EL (cell line): ENCODE data around the gene SNX2.
A peak's percentile ranks its signal among the peaks of the same experiment; 100 is the strongest.
"Not testable (repeated sequence)": the region's sequence is repeated elsewhere in the genome, so short reads cannot be mapped to it uniquely, and the experiment has no call there.

Source experiments
- DNase-seq: peaks from one replicate; pipeline ENCODE4 v3.0.0-alpha.2; 2016

Gene SNX2, protein sequence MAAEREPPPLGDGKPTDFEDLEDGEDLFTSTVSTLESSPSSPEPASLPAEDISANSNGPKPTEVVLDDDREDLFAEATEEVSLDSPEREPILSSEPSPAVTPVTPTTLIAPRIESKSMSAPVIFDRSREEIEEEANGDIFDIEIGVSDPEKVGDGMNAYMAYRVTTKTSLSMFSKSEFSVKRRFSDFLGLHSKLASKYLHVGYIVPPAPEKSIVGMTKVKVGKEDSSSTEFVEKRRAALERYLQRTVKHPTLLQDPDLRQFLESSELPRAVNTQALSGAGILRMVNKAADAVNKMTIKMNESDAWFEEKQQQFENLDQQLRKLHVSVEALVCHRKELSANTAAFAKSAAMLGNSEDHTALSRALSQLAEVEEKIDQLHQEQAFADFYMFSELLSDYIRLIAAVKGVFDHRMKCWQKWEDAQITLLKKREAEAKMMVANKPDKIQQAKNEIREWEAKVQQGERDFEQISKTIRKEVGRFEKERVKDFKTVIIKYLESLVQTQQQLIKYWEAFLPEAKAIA

DNA sequence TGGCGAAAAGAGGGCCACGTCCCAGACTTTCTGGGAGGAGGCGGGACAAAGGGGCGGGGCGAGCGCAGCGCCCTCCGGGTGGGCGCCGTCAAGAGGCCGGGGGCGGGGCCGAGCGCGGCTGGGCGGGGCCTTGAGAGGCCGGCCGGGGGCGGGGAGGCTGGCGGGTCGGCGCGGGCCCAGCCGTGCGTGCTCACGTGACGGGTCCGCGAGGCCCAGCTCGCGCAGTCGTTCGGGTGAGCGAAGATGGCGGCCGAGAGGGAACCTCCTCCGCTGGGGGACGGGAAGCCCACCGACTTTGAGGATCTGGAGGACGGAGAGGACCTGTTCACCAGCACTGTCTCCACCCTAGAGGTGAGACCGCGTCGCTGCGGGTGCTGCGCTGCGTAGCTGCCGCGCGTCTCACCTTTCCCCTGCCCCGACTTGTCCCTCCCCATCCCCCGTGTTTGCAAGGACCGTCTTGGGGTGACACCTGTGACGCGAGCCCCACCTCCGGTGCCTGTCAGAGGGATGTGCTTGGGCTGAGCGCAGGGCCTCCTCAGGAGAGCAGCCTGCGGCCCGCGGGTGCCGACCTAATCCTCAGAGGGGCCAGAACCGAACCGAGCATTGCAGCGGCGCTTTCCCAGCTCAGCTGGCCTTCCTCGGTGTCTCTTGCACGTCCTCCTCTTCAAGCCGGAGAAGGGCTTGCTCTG lies at the start of gene SNX2:
SNX2 (plus strand) TSS at position 220 of the 689 bp plus-strand sequence; CDS start at position 244, 24 bp downstream.
- peak; percentile 89 for DNase-seq

- peak; percentile 72 for DNase-seq
These were observed 47.8 kb upstream of the SNX2 start for GRCh38 chr5:122727112-122727541.

GRCh38 chr5:122730037-122730436 lies 44.8 kb upstream of the SNX2 start:
- no peak for DNase-seq

DNA sequence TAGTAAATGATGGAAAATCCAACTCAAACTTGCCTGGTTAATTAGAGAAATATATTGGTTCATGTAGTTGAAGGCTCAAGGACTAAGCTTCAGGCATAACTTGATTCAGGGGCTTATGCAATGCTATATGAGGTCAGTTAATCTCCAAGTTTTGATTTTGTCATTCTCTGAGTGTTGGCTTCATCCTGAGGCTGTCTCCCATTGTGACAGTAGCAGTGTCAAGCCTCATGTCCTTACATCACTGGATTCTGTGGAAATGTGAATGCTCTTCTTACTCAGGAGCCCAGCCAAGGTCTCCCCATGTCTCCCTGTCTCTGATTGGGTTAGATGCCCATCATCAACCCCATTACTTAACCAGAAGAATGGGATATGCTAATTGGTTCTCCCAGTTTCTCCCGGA lies 44.4 kb upstream of the SNX2 start:
- DNase-seq, result no peak

DNA sequence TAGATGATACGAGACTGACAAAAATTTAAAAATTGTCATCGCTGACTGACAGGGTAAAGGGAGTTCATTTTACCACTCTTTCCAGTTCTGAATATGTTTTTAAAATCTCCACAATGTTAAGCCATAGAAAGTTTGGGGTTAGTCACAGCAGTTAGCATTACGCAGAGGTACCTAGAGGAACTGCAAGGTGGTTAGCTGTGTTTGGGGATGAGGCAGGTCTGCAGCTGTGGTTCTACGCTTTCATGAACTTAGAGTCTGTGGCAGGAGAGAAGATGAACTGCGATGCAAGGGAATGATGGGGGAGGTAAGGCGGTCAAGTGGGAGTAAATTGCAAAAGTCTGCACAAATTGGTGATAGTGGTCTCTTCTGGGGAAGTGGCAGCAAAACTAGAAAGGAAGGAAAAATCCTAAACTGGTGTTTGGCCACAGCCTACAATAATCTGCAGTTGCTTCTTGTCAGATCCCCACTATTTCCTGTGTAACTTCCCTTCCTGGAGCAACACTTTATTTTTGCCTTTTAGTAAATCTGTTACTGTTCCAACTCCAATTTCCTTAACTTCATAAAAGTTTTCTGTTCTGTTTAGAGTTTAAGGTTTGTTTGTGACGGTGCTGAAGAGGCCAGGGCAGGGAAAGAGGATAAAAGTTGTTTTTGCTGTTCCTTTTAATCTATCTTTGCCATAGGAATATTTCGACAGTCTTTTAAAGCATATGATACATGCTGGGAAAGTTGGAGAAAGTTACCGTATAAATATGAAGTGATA lies 38.6 kb upstream of the SNX2 start:
- DNase-seq, result no peak

DNA sequence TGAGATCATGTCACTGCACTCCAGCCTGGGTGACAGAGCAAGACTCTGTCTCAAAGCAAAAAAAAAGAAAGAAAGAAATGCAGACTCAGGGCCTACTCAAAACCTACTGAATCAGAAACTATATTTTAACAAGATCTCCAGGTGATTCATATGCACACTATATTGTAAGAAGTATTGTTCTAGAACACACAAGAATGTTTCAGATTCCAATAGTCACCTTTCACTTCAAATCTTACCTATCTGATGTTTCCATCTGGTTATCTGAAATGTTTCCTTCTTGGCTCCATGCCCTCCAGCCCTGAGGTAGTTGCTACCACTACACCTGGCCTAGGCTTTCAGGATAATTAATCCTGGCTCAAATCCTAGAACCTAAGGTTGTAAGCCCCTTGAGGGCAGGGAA lies 36.8 kb upstream of the SNX2 start:
- DNase-seq, result no peak

DNA sequence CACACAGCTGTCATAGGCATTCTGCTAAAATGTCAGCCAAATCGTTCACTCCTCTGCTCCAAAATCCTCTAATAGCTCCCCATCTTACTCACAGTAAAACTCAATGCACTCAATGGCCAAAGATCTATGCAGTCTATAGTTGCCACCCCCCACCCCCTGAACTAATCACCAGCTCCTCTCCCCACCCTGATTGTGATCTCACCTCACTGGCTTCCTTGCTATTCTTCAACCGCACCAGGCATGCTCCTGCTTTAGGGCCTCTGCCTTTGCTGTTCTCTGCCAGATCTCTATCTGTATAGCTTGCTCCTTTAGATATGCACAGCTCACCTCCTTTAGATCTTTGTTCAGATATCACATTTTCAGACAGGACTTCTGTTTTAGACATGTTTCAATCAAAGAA lies 33.2 kb upstream of the SNX2 start:
- peak; percentile 19 for DNase-seq

DNA sequence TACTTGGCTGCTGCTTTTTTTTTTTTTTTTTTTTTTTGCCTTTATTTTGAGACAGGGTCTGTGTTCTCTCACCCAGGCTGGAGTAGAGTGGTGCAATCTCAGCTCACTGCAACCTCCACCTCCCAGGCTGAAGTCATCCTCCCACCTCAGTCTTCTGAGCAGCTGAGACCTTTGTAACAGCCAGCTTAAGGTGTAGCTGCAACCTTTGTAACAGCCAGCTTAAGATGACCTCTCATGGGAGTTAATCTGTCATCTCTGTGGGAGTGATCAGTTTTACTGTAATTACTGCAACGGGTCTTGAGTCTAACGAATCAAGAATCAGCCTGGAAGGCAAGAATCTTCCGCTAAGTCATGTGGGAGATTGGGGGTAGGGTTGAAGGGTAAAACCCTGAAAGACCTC lies 31.6 kb upstream of the SNX2 start:
- DNase-seq, result no peak

DNA sequence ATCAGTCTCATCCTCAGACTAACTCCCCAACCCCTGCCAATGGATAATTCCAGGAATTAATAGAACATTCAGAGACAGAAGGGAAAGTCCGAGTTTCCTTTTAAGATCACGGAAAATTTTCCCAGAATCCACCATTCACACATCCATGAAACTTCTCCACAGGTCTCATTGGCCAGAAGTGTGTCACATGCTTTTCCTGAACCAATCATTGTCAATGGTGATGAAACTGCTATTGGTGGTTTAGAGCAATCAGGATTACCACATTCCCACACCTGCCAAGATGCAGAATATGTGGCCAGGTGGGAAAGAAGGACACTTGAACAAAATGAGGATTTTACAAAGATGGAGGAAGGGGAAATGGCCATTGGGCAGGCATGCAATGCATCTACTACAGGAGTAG lies 29.3 kb upstream of the SNX2 start:
- no peak for DNase-seq

DNA sequence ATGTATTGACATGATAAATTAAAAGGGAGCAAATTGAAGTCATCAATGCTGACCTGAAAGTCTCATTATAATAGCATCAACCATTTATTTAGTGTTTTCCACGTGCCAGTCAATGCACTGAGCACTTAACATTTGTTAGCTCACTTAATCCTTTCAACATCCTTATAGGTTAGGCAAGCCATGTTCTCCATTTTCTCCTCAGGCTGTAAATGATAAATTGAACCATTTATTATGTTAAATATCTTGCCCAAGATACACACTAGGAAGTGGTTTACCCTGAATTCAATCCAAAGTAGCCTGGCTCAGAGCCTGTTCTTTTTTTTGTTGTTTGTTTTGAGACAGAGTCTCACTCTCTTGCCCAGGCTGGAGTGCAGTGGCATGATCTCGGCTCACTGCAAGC lies 25.0 kb upstream of the SNX2 start:
- DNase-seq, result no peak

DNA sequence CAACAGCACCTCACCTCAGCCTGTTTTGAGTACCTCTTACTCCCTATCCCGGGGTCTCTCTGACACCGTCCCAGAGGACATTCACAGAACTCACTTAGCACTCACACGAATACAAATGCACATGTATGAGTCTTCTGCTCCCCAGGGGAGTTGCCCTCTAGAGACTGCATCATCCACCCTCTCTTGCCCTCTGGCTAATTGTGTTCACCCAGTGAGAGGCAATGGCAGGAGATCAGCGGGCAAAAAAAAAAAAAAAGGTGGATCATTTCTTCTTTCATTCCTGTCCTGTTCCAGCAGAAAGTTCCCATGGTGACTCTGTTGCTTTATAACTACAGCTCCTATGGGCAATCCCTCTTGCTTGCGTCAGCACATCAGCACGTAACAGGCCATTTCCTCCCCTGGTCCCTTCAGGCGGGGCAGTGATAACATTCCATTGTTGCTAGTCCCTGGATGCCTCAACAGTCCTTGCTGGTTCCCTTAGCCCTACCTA lies 23.5 kb upstream of the SNX2 start:
- DNase-seq, result peak; percentile 54

GRCh38 chr5:122753500-122753899 lies 21.4 kb upstream of the SNX2 start:
- no peak for DNase-seq

GRCh38 chr5:122755783-122756182 lies 19.1 kb upstream of the SNX2 start:
- no peak for DNase-seq

DNA sequence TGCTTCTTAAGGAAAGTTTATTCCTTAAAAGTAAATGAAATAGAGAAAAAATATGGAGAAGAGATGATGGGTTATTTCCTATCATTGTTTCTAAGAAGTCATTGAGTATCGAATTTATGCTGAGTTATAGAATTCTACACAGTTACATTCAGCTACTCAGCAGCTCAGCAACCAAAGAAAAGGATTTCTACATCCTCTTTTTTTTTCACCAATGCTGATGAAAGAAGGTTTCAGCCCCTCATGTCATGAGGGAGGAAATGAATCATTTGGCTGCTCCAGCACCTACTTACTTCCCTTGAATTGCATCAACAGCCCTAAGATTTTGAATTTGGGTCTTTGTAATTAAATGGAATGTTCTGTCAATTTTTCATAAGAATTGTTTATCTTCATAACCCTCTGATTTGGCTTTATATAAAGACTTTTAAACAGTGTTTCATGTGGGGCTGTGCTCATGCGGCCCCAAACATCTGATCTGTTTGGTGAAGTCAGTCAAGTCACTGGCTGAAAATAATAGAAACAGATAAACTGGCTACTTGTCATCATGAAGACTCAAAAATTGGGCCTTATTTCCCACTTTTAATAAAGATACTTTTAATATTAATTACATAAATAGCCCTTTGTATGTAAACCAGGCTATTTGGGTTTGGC lies 18.5 kb upstream of the SNX2 start:
- DNase-seq, result peak; percentile 74

- DNase-seq, result no peak
These were observed 17.6 kb upstream of the SNX2 start for GRCh38 chr5:122757285-122757684.

- no peak for DNase-seq
These were observed 15.4 kb upstream of the SNX2 start for GRCh38 chr5:122759241-122760070.

GRCh38 chr5:122760236-122760635 lies 14.6 kb upstream of the SNX2 start:
- DNase-seq, result no peak

DNA sequence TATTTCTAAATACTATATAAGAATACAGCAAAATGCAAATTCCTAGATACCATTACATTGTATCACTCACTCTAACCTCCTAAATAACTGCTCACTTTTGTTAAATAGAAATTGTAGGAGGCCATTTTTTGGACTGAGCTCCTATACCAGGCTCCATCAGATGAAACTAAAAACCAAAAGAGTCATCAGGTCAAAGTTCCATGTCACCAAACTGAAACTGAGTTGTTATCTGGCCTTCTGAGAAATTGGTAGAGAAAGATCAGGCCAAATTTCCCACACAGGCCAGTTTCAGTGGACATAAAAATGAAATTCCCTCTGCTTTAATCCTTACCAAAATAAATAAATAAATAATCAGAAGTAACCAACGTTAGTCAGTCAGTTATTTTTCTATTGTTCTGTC lies 13.8 kb upstream of the SNX2 start:
- DNase-seq, result no peak

DNA sequence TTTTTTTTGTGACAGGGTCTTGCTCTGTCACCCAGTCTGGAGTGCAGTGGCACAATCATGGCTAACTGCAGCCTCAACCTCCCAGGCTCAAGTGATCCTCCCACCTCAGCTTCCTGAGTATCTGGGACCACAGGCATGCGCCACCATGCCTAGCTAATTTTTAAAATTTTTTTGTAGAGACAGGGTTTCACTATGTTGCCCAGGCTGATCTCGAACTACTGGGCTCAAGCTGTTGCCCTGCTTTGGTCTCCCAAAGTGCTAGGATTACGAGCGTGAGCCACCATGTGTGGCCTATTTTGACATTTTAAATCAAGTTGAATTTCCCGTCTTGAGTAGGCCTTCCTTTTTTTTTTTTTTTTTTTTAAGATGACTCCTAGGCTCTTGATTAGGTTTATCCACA lies 13.0 kb upstream of the SNX2 start:
- not testable (repeated sequence) for DNase-seq

GRCh38 chr5:122766130-122766529 lies 8.8 kb upstream of the SNX2 start:
- no peak for DNase-seq

GRCh38 chr5:122770477-122770876 lies 4.4 kb upstream of the SNX2 start:
- DNase-seq, result no peak

GRCh38 chr5:122772446-122772845 lies 2.4 kb upstream of the SNX2 start:
- peak; percentile 45 for DNase-seq
